DOHH2 (cell line): ENCODE measurements around the gene HOXD8.

Experiments
- H3F3A ChIP-seq: fragments of 200-600 bp; sonication (generic), shearing (Covaris generic); 2 replicates; pipeline ENCODE4 v1.6.0; 2016; ENCODE audit warnings: antibody characterized with exemption, mild to moderate bottlenecking; ENCODE audit not compliant: control insufficient read depth, insufficient read depth
- H3K27ac ChIP-seq: fragments of 200-600 bp; sonication (generic); 2 replicates; pipeline ENCODE4 v1.5.1; 2014; ENCODE audit warnings: low read depth, mild to moderate bottlenecking, low read length, moderate library complexity
- H3K27me3 ChIP-seq: fragments of 200-600 bp; sonication (generic); 2 replicates; pipeline ENCODE4 v1.6.1; 2014; ENCODE audit warnings: mild to moderate bottlenecking, low read length, mixed read lengths; ENCODE audit not compliant: control insufficient read depth
- H3K36me3 ChIP-seq: fragments of 200-600 bp; sonication (generic); 2 replicates; pipeline ENCODE4 v1.6.1; 2014; ENCODE audit warnings: mild to moderate bottlenecking, low read length, moderate library complexity, mixed read lengths; ENCODE audit not compliant: control insufficient read depth
- H3K4me1 ChIP-seq: fragments of 200-600 bp; sonication (generic); 2 replicates; pipeline ENCODE4 v1.6.1; 2014; ENCODE audit warnings: mild to moderate bottlenecking, low read length, mixed read lengths; ENCODE audit not compliant: control insufficient read depth
- H3K4me2 ChIP-seq: fragments of 200-600 bp; sonication (generic); 2 replicates; pipeline ENCODE4 v1.6.0; 2014; ENCODE audit warnings: mild to moderate bottlenecking, low read length, moderate library complexity
- H3K4me3 ChIP-seq: fragments of 200-600 bp; sonication (generic); 2 replicates; pipeline ENCODE4 v1.5.1; 2014; ENCODE audit warnings: mild to moderate bottlenecking, low read length, mixed read lengths
- H3K79me2 ChIP-seq: fragments of 200-600 bp; sonication (generic); 2 replicates; pipeline ENCODE4 v1.6.1; 2014; ENCODE audit warnings: mild to moderate bottlenecking, low read length, mixed read lengths; ENCODE audit not compliant: control insufficient read depth
- H3K9me2 ChIP-seq: fragments of 200-600 bp; sonication (generic); replicated peaks from 2 replicates; pipeline ENCODE4 v1.6.1; 2014; ENCODE audit warnings: mild to moderate bottlenecking, low read length, mixed read lengths; ENCODE audit not compliant: control insufficient read depth
- H3K9me3 ChIP-seq: fragments of 200-600 bp; sonication (generic); 2 replicates; pipeline ENCODE4 v1.6.1; 2014; ENCODE audit warnings: antibody characterized with exemption, low read length, mixed read lengths; ENCODE audit not compliant: control insufficient read depth, insufficient read depth
- H4K20me1 ChIP-seq: fragments of 200-600 bp; sonication (generic); 2 replicates; pipeline ENCODE4 v1.6.0; 2014; ENCODE audit warnings: low read depth, mild to moderate bottlenecking, antibody characterized with exemption, low read length, moderate library complexity; ENCODE audit not compliant: control insufficient read depth, insufficient read depth
- EZH2phosphoT487 ChIP-seq: fragments of 200-600 bp; sonication (generic); IDR thresholded peaks from 2 replicates; pipeline ENCODE4 v1.6.1; 2017; ENCODE audit warnings: borderline replicate concordance, mild to moderate bottlenecking, antibody characterized with exemption, low read length, moderate library complexity, mixed read lengths
- TF ChIP-seq, protein P1 (sequence below): fragments of 200-600 bp; sonication (generic); IDR thresholded peaks from one replicate; pipeline ENCODE4 v1.5.1; 2014; ENCODE audit warnings: antibody characterized with exemption, mild to moderate bottlenecking, low read depth, low read length; ENCODE audit not compliant: poor library complexity, severe bottlenecking

HOXD8 gene

DNA sequence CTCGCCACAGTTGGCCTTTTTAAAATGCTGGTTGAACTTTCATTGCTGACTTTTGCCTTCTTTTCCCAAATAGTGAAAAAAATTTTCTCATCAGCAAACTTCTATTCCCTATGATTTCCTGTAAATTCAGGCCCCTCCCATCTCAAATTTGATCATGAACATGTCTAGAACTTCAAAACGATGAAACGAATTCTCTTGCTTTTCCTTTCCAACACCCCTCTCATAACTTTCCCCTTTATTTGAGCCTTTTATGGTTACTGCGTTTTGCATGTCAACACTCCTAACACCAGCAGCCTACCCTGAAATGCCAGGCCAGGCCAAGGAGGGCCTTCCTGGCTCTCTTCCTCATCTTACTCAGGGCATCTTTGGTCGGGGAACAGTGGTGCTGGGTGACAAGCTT is 38.6 kb upstream of the HOXD8 start:
- Histone ChIP-seq H3F3A (no peaks in the 10 kb centered on the region), H3K36me3 (no peaks in the 10 kb centered on the region), H3K9me2 (no peaks in the 10 kb centered on the region), H3K27me3 (peaks cover 48% of the 10 kb centered on the region), H3K27ac (no peak overlapping the region), H3K9me3 (no peaks in the 10 kb centered on the region), H3K4me1 (no peaks in the 10 kb centered on the region), H4K20me1 (no peaks in the 10 kb centered on the region), H3K4me2 (no peak overlapping the region), H3K4me3 (no peak overlapping the region), H3K79me2 (no peaks in the 10 kb centered on the region)
- TF ChIP-seq EZH2phosphoT487, result no peak
- TF ChIP-seq, protein P1, sequence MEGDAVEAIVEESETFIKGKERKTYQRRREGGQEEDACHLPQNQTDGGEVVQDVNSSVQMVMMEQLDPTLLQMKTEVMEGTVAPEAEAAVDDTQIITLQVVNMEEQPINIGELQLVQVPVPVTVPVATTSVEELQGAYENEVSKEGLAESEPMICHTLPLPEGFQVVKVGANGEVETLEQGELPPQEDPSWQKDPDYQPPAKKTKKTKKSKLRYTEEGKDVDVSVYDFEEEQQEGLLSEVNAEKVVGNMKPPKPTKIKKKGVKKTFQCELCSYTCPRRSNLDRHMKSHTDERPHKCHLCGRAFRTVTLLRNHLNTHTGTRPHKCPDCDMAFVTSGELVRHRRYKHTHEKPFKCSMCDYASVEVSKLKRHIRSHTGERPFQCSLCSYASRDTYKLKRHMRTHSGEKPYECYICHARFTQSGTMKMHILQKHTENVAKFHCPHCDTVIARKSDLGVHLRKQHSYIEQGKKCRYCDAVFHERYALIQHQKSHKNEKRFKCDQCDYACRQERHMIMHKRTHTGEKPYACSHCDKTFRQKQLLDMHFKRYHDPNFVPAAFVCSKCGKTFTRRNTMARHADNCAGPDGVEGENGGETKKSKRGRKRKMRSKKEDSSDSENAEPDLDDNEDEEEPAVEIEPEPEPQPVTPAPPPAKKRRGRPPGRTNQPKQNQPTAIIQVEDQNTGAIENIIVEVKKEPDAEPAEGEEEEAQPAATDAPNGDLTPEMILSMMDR, result no peak

DNA sequence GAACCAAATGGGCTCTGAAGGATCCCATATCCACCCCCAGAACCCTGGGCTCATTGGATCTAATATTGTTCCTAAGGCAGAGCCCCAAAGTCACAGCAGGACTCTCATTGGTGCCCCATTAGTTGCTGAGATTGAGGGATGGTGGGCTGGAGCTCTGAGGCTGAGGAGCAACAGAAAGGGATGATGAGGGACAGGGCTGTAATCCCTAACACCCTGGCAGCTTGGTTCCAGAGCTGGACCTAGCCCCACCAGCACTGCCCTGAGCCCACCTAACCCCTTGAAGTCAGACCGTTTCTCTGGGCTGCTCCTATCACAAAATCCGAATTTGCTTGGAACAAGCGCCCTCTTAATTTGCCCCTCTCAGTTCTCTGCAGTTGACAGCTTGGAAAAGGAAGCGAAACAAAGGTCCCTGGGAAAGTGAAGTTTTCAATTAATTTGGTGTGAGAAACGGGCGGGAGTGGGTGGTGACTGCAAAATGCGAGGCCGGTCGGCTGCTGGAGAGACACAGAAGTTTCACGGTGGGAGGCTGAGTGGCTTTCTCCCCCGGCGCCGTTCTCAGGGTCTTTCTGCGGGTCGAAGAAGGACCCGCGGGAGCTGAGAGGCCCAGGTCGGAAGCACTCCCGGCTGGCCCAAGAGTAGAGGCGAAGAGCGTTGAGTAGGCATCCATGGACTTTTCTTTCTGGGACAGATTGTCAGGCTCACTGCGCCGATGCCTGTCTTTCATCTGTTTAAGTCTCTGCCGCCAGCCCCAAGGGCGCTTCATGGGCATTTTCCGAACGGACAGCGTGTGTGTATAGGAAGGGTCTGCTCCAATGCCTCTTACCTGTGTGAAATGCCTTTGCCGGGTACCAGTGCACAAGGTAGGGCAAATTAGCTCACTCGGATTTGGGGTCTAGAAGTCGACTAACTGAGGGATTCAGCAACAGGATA is 37.9 kb upstream of the HOXD8 start:
- Histone ChIP-seq H3K36me3 (no peaks in the 10 kb centered on the region), H3K9me3 (no peaks in the 10 kb centered on the region), H3F3A (no peaks in the 10 kb centered on the region), H4K20me1 (no peaks in the 10 kb centered on the region), H3K79me2 (no peaks in the 10 kb centered on the region), H3K4me1 (peaks cover 2% of the 10 kb centered on the region), H3K27me3 (peaks cover 49% of the 10 kb centered on the region), H3K9me2 (no peaks in the 10 kb centered on the region), H3K4me2 (no peak overlapping the region), H3K27ac (no peak overlapping the region), H3K4me3 (no peak overlapping the region)
- no peak for TF ChIP-seq EZH2phosphoT487

DNA sequence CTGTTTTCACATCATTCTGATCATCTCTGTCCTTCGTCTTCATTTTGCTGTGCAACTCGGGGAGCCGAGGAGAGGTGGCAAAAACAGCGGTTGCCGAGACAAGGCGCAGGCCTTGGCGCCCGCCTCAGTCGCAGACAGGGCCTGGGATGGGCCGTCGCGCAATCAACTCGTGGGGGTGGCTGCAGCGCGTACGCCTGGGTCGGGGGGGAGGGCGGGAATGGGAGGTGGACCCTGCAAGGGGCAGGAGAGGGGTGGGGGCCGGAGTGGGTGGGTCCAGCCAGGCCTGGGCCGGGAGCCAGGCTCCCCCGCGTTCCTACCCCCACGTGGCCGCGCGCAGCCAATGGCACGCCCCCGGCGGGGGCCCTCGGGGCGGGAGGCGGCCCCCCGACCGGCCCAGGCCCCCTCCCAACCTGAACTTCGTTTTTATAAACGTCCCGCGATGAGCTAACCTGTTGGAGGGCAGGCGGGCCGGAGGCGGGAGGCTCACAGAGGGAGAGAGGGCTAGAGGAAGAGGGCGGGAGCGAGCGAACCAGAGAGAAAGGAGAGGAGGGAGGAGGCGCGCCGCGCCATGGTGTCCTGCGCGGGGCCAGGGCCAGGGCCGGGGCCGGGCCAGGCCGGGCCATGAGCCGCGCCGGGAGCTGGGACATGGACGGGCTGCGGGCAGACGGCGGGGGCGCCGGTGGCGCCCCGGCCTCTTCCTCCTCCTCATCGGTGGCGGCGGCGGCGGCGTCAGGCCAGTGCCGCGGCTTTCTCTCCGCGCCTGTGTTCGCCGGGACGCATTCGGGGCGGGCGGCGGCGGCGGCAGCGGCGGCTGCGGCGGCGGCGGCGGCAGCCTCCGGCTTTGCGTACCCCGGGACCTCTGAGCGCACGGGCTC is 37.0 kb upstream of the HOXD8 start, which contains the start of gene HOXD13:
Gene HOXD13 (plus strand): TSS at position 452 of the 875 bp plus-strand sequence. CDS start 170 bp downstream, at position 622.
- Histone ChIP-seq H3F3A (no peaks in the 10 kb centered on the region), H3K4me3 (no peak within 1 kb of the TSS), H3K4me2 (no peak within 1 kb of the TSS), H3K9me3 (no peaks in the 10 kb centered on the region), H3K79me2 (no peaks in the 10 kb centered on the region), H3K9me2 (no peaks in the 10 kb centered on the region), H3K27ac (no peak within 1 kb of the TSS), H3K4me1 (peaks cover 11% of the 10 kb centered on the region), H4K20me1 (no peaks in the 10 kb centered on the region), H3K27me3 (peaks cover 55% of the 10 kb centered on the region), H3K36me3 (no peaks in the 10 kb centered on the region)
- no peak for TF ChIP-seq EZH2phosphoT487
- TF ChIP-seq, protein P1, result no peak
